Esophagus muscularis mucosa (tissue), 4 donors: ENCODE data around the gene NRXN3. TPM values are rescaled to one million over a fixed set of nuclear protein-coding genes. Genes with fewer than 3 reads are reported as not detected.

Experiments
- DNase-seq: peaks from one replicate; pipeline ENCODE4 v3.0.0-alpha.2; 2017; ENCODE audit errors: extremely low spot score
- H3K27ac ChIP-seq, 4 donors: fragments of 200-600 bp; sonication (generic); replicated peaks in 1 of 4; 1 replicate in 3 of 4; 2 replicates in 1 of 4; pipeline ENCODE4 v1.5.1; 2016 to 2019; ENCODE audit warnings: mild to moderate bottlenecking in 1 of 4
- H3K27me3 ChIP-seq, 4 donors: fragments of 200-600 bp; sonication (generic); one replicate each; pipeline versions ENCODE4 v1.5.1 to v1.6.0; 2016 to 2019
- H3K36me3 ChIP-seq, 4 donors: fragments of 200-600 bp; sonication (generic); one replicate each; pipeline ENCODE4 v1.5.1; 2016 to 2019
- H3K4me1 ChIP-seq, 4 donors: fragments of 200-600 bp; sonication (generic); one replicate each; pipeline ENCODE4 v1.5.1; 2016 to 2019
- H3K4me3 ChIP-seq, 4 donors: fragments of 200-600 bp; sonication (generic); 1 replicate in 2 of 4; 2 replicates in 2 of 4; pipeline ENCODE4 v1.5.1; 2016 to 2019; ENCODE audit warnings: mild to moderate bottlenecking in 4 of 4, moderate library complexity in 1 of 4
- H3K9me3 ChIP-seq, 4 donors: fragments of 200-600 bp; sonication (generic); 1 replicate in 3 of 4; 2 replicates in 1 of 4; pipeline ENCODE4 v1.5.1; 2016 to 2019
- CTCF ChIP-seq, 3 experiments: fragments of 200-600 bp in 2 of 3; fragments of 450-650 bp in 1 of 3; sonication (generic) in 2 of 3; IDR thresholded peaks; one replicate each; pipeline ENCODE4 v1.5.1; 2017 to 2019; ENCODE audit warnings: antibody characterized with exemption in 3 of 3, mild to moderate bottlenecking in 2 of 3, moderate library complexity in 1 of 3
- EP300 ChIP-seq: sonication (generic); formaldehyde crosslinking; IDR thresholded peaks from one replicate; pipeline ENCODE4 v1.6.1; 2017; ENCODE audit warnings: antibody characterized with exemption
- POLR2A ChIP-seq: fragments of 450-650 bp; IDR thresholded peaks from one replicate; pipeline ENCODE4 v1.6.1; 2017; ENCODE audit warnings: antibody characterized with exemption, moderate library complexity, mild to moderate bottlenecking, low read depth
- POLR2AphosphoS5 ChIP-seq, 2 donors: sonication (generic); formaldehyde crosslinking; IDR thresholded peaks; one replicate each; pipeline ENCODE4 v1.6.1; 2017; ENCODE audit warnings: antibody characterized with exemption in 2 of 2
- WGBS: methylation state at CpG from one replicate; pipeline ENCODE4 v1.1.5; 2018; 5-methylcytosine and 5-hydroxymethylcytosine counted together
- intact Hi-C: fragments of 100-400 bp; cut with DNase I; formaldehyde crosslinking; loops from one replicate; pipeline ENCODE4 v1.15.1; 2023
- total RNA-seq, 4 donors: library from RNA; depleted of rRNA; stranded (reverse); fragments of >200 nt; gene quantifications; one replicate each; pipeline versions ENCODE4 v1.1.0 to v1.2.1, GENCODE V29; 2016

The NRXN3 gene
- total RNA-seq, 4 donors from 2014 or later, result 71.1 to 159 (median 122) TPM

DNA sequence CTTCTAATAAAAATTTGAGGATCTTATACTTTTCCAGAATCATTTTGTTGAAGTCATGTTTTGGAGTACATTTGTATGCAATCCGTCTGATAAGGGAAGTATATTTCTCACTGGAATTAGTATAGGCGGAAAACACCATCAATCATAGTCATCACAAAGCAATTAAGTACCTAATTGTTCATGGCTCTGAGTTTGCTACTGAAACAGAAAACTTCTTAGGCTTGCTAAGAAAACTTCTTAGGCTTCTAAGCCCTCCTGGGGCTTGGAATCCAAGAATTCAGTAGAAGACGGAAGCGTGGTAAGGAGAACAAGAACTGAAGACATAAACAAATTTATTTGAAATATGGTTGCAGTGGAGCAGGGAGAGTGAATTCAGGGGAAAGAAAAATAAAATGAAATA, 1404.9 kb downstream of the NRXN3 start:
- no peaks in the 10 kb centered on the region for H3K27me3 ChIP-seq
- TF ChIP-seq POLR2A (no peak), EP300 (no peak), POLR2AphosphoS5 (IDR thresholded peaks at IDR 0.05) (no peak), CTCF (IDR thresholded peaks at IDR 0.05) (no peak)
- 68% methylated on average over 4 of the region's 4 CpGs for WGBS

GRCh38 chr14:79576424-79576823, 1406.3 kb downstream of the NRXN3 start:
- intact Hi-C loops, result no loop called here
- Histone ChIP-seq H3K9me3 (no peaks in the 10 kb centered on the region), H3K27ac (no peak overlapping the region), H3K36me3 (no peaks in the 10 kb centered on the region), H3K4me3 (no peak overlapping the region), H3K27me3 (no peaks in the 10 kb centered on the region), H3K4me1 (peaks cover 0 to 30% (median 28%) of the 10 kb centered on the region in 4 donors)
- no peak for DNase-seq
- TF ChIP-seq CTCF (IDR thresholded peaks at IDR 0.05) (no peak), POLR2AphosphoS5 (IDR thresholded peaks at IDR 0.05) (no peak), EP300 (no peak), POLR2A (no peak)
- 51% methylated on average over 4 of the region's 4 CpGs for WGBS

More for the DNA sequence above, 1404.9 kb downstream of the NRXN3 start:
- no peak overlapping the region for H3K27ac ChIP-seq
- no peak overlapping the region for H3K4me3 ChIP-seq
- intact Hi-C loops, result no loop called here
- peaks cover 0 to 22% (median 16%) of the 10 kb centered on the region in 4 donors for H3K4me1 ChIP-seq
- H3K36me3 ChIP-seq, result no peaks in the 10 kb centered on the region
- no peak for DNase-seq
- H3K9me3 ChIP-seq, result no peaks in the 10 kb centered on the region

DNA sequence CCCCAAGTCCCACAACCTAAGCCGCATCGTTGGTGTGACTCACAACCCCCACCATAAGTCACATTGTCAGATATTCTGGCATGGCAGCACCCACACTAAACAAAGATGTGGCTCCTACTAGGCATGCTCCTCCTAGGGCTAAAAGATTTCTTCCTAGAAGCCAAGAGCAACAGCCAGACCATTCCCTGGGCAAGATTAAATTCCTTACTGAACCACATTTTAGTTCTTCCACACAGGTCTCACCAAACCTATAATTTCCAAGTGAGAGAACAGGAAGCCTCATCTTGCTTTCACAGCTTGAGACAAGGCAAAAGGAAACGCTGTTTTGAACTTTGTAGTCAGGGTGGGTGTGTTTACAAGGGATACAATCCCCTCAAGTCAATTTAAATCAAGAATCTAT, 1408.3 kb downstream of the NRXN3 start:
- H3K4me3 ChIP-seq, result no peak overlapping the region
- no peak overlapping the region for H3K27ac ChIP-seq
- H3K36me3 ChIP-seq, result no peaks in the 10 kb centered on the region
- H3K4me1 ChIP-seq, result peaks cover 0 to 27% (median 26%) of the 10 kb centered on the region in 4 donors
- intact Hi-C loops, result no loop called here
- no peaks in the 10 kb centered on the region for H3K9me3 ChIP-seq
- 73% methylated on average over 1 of the region's 3 CpGs for WGBS
- no peak for DNase-seq
- TF ChIP-seq CTCF (IDR thresholded peaks at IDR 0.05), result no peak
- TF ChIP-seq POLR2AphosphoS5 (IDR thresholded peaks at IDR 0.05), result no peak
- H3K27me3 ChIP-seq, result no peaks in the 10 kb centered on the region

DNA sequence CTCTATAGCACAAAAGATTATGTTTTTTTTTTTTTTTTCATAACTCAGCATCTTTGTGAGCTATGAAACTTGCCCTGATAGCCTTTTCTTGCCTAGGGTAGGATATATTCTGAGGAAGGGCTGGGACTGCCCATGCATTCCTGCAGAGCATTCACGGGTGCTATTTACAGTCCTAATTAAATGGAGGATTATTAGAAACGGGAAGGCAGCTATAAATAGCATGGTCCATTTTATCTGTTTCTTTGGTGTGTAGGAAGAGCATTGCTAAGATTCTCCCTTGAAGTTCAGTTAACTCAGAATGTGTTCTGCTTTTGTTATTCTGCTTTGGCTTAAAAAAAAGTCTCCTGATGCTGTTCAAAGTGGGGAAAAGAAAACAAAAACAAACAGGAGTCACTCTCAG, 1410.2 kb downstream of the NRXN3 start:
- no peaks in the 10 kb centered on the region for H3K27me3 ChIP-seq
- H3K36me3 ChIP-seq, result no peaks in the 10 kb centered on the region
- H3K4me1 ChIP-seq, result peaks cover 0 to 44% (median 36%) of the 10 kb centered on the region in 4 donors
- H3K27ac ChIP-seq, result no peak overlapping the region
- no peaks in the 10 kb centered on the region for H3K9me3 ChIP-seq
- DNase-seq, result no peak
- 15% methylated on average over 2 of the region's 2 CpGs for WGBS
- H3K4me3 ChIP-seq, result no peak overlapping the region
- intact Hi-C loops, result no loop called here
- TF ChIP-seq EP300 (no peak), POLR2A (no peak), CTCF (IDR thresholded peaks at IDR 0.05) (no peak), POLR2AphosphoS5 (IDR thresholded peaks at IDR 0.05) (no peak)

- DNase-seq, result no peak
- H3K4me3 ChIP-seq, result no peak overlapping the region
- intact Hi-C loops, result no loop called here
- TF ChIP-seq POLR2AphosphoS5 (IDR thresholded peaks at IDR 0.05) (no peak), CTCF (IDR thresholded peaks at IDR 0.05) (no peak), POLR2A (no peak), EP300 (no peak)
- no peaks in the 10 kb centered on the region for H3K9me3 ChIP-seq
- no peaks in the 10 kb centered on the region for H3K36me3 ChIP-seq
- H3K4me1 ChIP-seq, result peaks cover 0 to 47% (median 36%) of the 10 kb centered on the region in 4 donors
- no peak overlapping the region for H3K27ac ChIP-seq
- H3K27me3 ChIP-seq, result no peaks in the 10 kb centered on the region
- WGBS, result 73% methylated on average over 4 of the region's 4 CpGs
Measured at GRCh38 chr14:79580906-79581305, 1410.7 kb downstream of the NRXN3 start.
